ENCODE results near the gene FAM240A.

DNA sequence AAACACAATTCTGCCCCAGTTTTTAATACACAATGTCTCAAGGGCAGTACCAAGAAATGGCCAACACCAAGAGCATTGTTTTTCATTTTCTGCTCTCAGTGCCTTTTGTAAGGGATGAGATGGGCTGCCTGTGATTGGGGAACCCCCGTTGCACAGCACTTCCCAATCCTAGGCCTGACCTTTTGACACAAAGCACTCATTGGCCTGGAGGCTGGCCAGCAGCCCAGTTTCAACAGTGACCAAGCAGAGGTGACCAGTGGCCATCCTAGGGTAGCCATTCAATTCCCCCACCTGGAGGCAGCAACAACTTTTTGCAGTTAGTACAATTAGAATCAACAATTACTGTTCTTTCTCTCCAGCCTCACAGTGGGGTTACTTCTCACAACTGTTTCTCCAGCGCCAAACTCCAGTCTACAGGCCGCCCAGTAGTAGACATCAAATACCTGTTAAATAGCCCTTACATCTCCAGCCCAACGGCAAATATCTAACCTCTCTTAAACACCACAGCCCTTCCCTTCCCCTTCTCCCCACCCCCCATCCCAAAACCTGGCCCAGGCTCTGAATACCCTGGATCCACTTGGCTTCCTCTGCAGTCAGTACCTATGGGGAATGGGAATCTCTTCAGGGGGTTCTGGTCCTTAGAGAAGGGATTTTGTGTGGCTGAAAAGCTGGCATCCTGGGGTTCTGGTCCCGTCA lies 37.3 kb upstream of the FAM240A start:
- TF ChIP-seq, protein P1, sequence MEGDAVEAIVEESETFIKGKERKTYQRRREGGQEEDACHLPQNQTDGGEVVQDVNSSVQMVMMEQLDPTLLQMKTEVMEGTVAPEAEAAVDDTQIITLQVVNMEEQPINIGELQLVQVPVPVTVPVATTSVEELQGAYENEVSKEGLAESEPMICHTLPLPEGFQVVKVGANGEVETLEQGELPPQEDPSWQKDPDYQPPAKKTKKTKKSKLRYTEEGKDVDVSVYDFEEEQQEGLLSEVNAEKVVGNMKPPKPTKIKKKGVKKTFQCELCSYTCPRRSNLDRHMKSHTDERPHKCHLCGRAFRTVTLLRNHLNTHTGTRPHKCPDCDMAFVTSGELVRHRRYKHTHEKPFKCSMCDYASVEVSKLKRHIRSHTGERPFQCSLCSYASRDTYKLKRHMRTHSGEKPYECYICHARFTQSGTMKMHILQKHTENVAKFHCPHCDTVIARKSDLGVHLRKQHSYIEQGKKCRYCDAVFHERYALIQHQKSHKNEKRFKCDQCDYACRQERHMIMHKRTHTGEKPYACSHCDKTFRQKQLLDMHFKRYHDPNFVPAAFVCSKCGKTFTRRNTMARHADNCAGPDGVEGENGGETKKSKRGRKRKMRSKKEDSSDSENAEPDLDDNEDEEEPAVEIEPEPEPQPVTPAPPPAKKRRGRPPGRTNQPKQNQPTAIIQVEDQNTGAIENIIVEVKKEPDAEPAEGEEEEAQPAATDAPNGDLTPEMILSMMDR (IDR thresholded peaks at IDR 0.05) = no peak
- TF ChIP-seq POLR2A (IDR thresholded peaks at IDR 0.05) = no peak
